ENCODE measurements around the gene ARID1A. TPM values are rescaled to one million over a fixed set of nuclear protein-coding genes. Genes with fewer than 3 reads are reported as not detected.

The ARID1A gene
- total RNA-seq, 1 donor from 2014 or later = 130 TPM

GRCh38 chr1:26740023-26740634 lies 44.3 kb downstream of the ARID1A start:
- Mint-ChIP-seq H3K36me3 (ENCODE audit: low read depth) (peaks cover 35% of the 10 kb centered on the region), H3K9me3 (no peaks in the 10 kb centered on the region), H3K4me1 (ENCODE audit: low read depth) (peaks cover 65% of the 10 kb centered on the region)

DNA sequence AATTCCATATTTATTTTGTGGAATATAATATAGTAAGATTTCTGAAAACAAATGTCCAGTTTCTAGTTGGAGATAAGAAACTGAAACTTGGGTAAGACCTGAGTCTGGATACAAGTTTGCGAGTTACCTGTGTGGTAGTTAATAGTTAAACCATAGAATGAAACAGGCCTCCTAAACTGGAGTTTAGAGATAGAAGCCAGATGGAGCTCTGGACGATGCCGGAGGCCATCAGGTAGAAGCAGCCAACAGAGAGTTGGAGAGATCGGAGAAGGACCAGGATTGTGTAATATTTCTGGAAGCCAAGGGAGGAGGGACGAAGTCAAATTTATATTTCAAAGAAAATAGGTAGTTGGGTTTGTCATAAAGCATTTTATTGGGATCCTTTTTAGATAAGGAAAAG lies 45.1 kb downstream of the ARID1A start:
- Mint-ChIP-seq H3K27ac (no peak overlapping the region), H3K9me3 (no peaks in the 10 kb centered on the region), H3K36me3 (ENCODE audit: low read depth) (peaks cover 29% of the 10 kb centered on the region), H3K4me1 (ENCODE audit: low read depth) (peaks cover 68% of the 10 kb centered on the region), H3K27me3 (ENCODE audit: insufficient read depth) (no peaks in the 10 kb centered on the region), H3K4me3 (no peak overlapping the region)
- intact Hi-C loops (cut with micrococcal nuclease) = no loop called here
- DNase-seq (ENCODE audit: low spot score) = no peak

More at GRCh38 chr1:26740023-26740634, 44.3 kb downstream of the ARID1A start:
- H3K4me3 Mint-ChIP-seq = peak overlapping the region; percentile 11
- intact Hi-C loops (cut with micrococcal nuclease) = no loop called here
- peak overlapping the region; percentile 88 for H3K27ac Mint-ChIP-seq
- DNase-seq (ENCODE audit: low spot score) = no peak
- no peaks in the 10 kb centered on the region for H3K27me3 Mint-ChIP-seq (ENCODE audit: insufficient read depth)

GRCh38 chr1:26743426-26744059 lies 47.7 kb downstream of the ARID1A start:
- H3K9me3 Mint-ChIP-seq = no peaks in the 10 kb centered on the region
- peaks cover 81% of the 10 kb centered on the region for H3K4me1 Mint-ChIP-seq (ENCODE audit: low read depth)
- peak overlapping the region; percentile 93 for H3K27ac Mint-ChIP-seq
- intact Hi-C loops (cut with micrococcal nuclease) = loop anchor here (1.0 to 2.0 kb wide), 11 partner anchors 9 to 271 kb away; partner anchors contain the start of gene HMGN2
- H3K27me3 Mint-ChIP-seq (ENCODE audit: insufficient read depth) = no peaks in the 10 kb centered on the region
- H3K36me3 Mint-ChIP-seq (ENCODE audit: low read depth) = peaks cover 37% of the 10 kb centered on the region
- no peak for DNase-seq (ENCODE audit: low spot score)
- H3K4me3 Mint-ChIP-seq = peak overlapping the region; percentile 73

- H3K4me1 Mint-ChIP-seq (ENCODE audit: low read depth) = peaks cover 77% of the 10 kb centered on the region
- intact Hi-C loops (cut with micrococcal nuclease) = loop anchor here (1.0 to 2.0 kb wide), 11 partner anchors 10 to 272 kb away; partner anchors contain the start of gene HMGN2
- DNase-seq (ENCODE audit: low spot score) = peak; percentile 84
- peak overlapping the region; percentile 73 for H3K4me3 Mint-ChIP-seq
- H3K9me3 Mint-ChIP-seq = no peaks in the 10 kb centered on the region
- H3K27me3 Mint-ChIP-seq (ENCODE audit: insufficient read depth) = no peaks in the 10 kb centered on the region
- H3K27ac Mint-ChIP-seq = peak overlapping the region; percentile 93
- H3K36me3 Mint-ChIP-seq (ENCODE audit: low read depth) = peaks cover 39% of the 10 kb centered on the region
Observed at GRCh38 chr1:26744075-26744959, 48.5 kb downstream of the ARID1A start.

GRCh38 chr1:26745191-26745590 lies 49.4 kb downstream of the ARID1A start:
- Mint-ChIP-seq H3K27me3 (ENCODE audit: insufficient read depth) (no peaks in the 10 kb centered on the region), H3K36me3 (ENCODE audit: low read depth) (peaks cover 45% of the 10 kb centered on the region), H3K4me3 (peak overlapping the region; percentile 73), H3K27ac (peak overlapping the region; percentile 93), H3K9me3 (no peaks in the 10 kb centered on the region), H3K4me1 (ENCODE audit: low read depth) (peaks cover 76% of the 10 kb centered on the region)
- intact Hi-C loops (cut with micrococcal nuclease) = loop anchor here (2.0 kb wide), 2 partner anchors 142 to 272 kb away; partner anchors contain the start of gene HMGN2
- no peak for DNase-seq (ENCODE audit: low spot score)

GRCh38 chr1:26747048-26747447 lies 51.2 kb downstream of the ARID1A start:
- Mint-ChIP-seq H3K27ac (peak overlapping the region; percentile 69), H3K36me3 (ENCODE audit: low read depth) (peaks cover 36% of the 10 kb centered on the region)

GRCh38 chr1:26748351-26748750 lies 52.5 kb downstream of the ARID1A start:
- Mint-ChIP-seq H3K9me3 (no peaks in the 10 kb centered on the region), H3K36me3 (ENCODE audit: low read depth) (peaks cover 35% of the 10 kb centered on the region), H3K27ac (peak overlapping the region; percentile 55), H3K4me1 (ENCODE audit: low read depth) (peaks cover 73% of the 10 kb centered on the region), H3K27me3 (ENCODE audit: insufficient read depth) (no peaks in the 10 kb centered on the region), H3K4me3 (no peak overlapping the region)
- intact Hi-C loops (cut with micrococcal nuclease) = no loop called here
- DNase-seq (ENCODE audit: low spot score) = no peak

More at GRCh38 chr1:26747048-26747447, 51.2 kb downstream of the ARID1A start:
- intact Hi-C loops (cut with micrococcal nuclease) = no loop called here
- Mint-ChIP-seq H3K4me1 (ENCODE audit: low read depth) (peaks cover 71% of the 10 kb centered on the region), H3K4me3 (no peak overlapping the region), H3K9me3 (no peaks in the 10 kb centered on the region), H3K27me3 (ENCODE audit: insufficient read depth) (no peaks in the 10 kb centered on the region)
- no peak for DNase-seq (ENCODE audit: low spot score)

- Mint-ChIP-seq H3K9me3 (no peaks in the 10 kb centered on the region), H3K4me3 (no peak overlapping the region), H3K4me1 (ENCODE audit: low read depth) (peaks cover 65% of the 10 kb centered on the region), H3K27ac (peak overlapping the region; percentile 50), H3K27me3 (ENCODE audit: insufficient read depth) (no peaks in the 10 kb centered on the region), H3K36me3 (ENCODE audit: low read depth) (peaks cover 39% of the 10 kb centered on the region)
- intact Hi-C loops (cut with micrococcal nuclease) = no loop called here
- no peak for DNase-seq (ENCODE audit: low spot score)
Observed at GRCh38 chr1:26749458-26749857, 53.6 kb downstream of the ARID1A start.

DNA sequence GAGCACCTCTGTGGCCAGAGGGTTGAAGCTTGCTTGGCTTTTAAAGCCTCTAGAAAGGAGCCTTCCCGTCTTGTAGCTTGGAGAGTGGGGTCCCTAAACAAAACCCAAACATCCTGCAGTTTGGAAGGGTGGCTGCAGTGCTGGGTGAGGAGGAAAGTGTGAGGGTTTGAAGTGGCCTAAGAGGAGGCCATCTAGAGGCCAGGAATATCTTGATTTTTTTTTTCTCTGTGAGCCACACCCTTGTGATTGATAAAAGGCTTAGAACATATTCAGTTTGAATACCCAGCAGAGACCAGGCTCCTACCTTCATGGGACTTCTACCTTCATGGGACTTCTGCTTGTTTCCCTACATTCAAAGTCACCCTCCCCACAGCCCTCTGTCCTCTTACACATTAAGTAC lies 54.6 kb downstream of the ARID1A start:
- no peaks in the 10 kb centered on the region for H3K9me3 Mint-ChIP-seq
- intact Hi-C loops (cut with micrococcal nuclease) = no loop called here
- H3K27me3 Mint-ChIP-seq (ENCODE audit: insufficient read depth) = no peaks in the 10 kb centered on the region
- H3K36me3 Mint-ChIP-seq (ENCODE audit: low read depth) = peaks cover 42% of the 10 kb centered on the region
- H3K4me3 Mint-ChIP-seq = no peak overlapping the region
- peaks cover 55% of the 10 kb centered on the region for H3K4me1 Mint-ChIP-seq (ENCODE audit: low read depth)
- peak overlapping the region; percentile 50 for H3K27ac Mint-ChIP-seq
- no peak for DNase-seq (ENCODE audit: low spot score)

DNA sequence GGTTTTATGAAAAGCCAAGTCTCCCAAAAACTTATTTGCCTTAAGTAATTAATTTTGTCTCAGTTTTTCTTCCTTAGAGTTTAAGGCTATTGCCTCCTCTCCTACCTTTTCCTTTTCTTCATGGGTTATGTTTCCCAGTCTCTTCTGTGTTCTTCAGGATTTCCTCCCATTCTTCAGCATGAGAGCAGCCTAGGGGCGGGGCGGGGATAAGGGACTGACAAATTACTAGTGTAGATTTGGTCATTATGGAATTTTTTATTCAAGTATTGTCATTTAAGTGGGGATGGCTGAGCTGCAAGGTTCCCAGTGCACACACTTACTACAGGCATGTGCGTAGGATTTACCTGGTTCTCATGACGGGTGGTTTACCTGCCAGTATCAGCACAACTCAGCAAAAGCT lies 56.7 kb downstream of the ARID1A start:
- Mint-ChIP-seq H3K27ac (no peak overlapping the region), H3K4me1 (ENCODE audit: low read depth) (peaks cover 45% of the 10 kb centered on the region)

GRCh38 chr1:26754086-26754874 lies 58.5 kb downstream of the ARID1A start:
- H3K36me3 Mint-ChIP-seq (ENCODE audit: low read depth) = peaks cover 42% of the 10 kb centered on the region
- H3K27me3 Mint-ChIP-seq (ENCODE audit: insufficient read depth) = no peaks in the 10 kb centered on the region
- intact Hi-C loops (cut with micrococcal nuclease) = no loop called here
- DNase-seq (ENCODE audit: low spot score) = no peak
- H3K27ac Mint-ChIP-seq = no peak overlapping the region
- H3K4me3 Mint-ChIP-seq = no peak overlapping the region
- peaks cover 43% of the 10 kb centered on the region for H3K4me1 Mint-ChIP-seq (ENCODE audit: low read depth)
- no peaks in the 10 kb centered on the region for H3K9me3 Mint-ChIP-seq

More for the DNA sequence above, 56.7 kb downstream of the ARID1A start:
- DNase-seq (ENCODE audit: low spot score) = no peak
- intact Hi-C loops (cut with micrococcal nuclease) = no loop called here
- H3K9me3 Mint-ChIP-seq = no peaks in the 10 kb centered on the region
- peaks cover 39% of the 10 kb centered on the region for H3K36me3 Mint-ChIP-seq (ENCODE audit: low read depth)
- no peaks in the 10 kb centered on the region for H3K27me3 Mint-ChIP-seq (ENCODE audit: insufficient read depth)
- no peak overlapping the region for H3K4me3 Mint-ChIP-seq

DNA sequence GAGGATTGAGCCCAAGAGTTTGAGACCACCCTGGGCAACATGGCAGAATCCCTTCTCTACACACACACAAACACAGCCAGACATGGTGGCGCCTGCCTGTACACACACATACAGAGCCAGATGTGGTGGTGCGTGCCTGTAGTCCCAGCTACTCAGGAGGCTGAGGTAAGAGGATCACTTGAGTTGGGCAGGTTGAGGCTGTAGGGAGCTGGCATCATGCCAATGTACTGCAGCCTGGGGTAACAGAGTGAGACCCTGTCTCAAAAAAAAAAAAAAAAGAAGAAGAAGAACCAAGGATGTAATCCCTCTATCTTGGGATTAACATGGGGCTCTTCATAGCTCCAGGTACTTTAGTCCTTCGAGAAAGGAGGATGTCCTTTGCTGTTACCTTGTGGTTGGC lies 62.5 kb downstream of the ARID1A start:
- peak overlapping the region; percentile 29 for H3K27ac Mint-ChIP-seq
- DNase-seq (ENCODE audit: low spot score) = no peak
- H3K9me3 Mint-ChIP-seq = no peaks in the 10 kb centered on the region
- intact Hi-C loops (cut with micrococcal nuclease) = no loop called here
- no peaks in the 10 kb centered on the region for H3K27me3 Mint-ChIP-seq (ENCODE audit: insufficient read depth)
- peaks cover 14% of the 10 kb centered on the region for H3K4me1 Mint-ChIP-seq (ENCODE audit: low read depth)
- H3K4me3 Mint-ChIP-seq = no peak overlapping the region
- peaks cover 55% of the 10 kb centered on the region for H3K36me3 Mint-ChIP-seq (ENCODE audit: low read depth)
